ENCODE data around the gene UNC5C. TPM values are rescaled to one million over a fixed set of nuclear protein-coding genes. Genes with fewer than 3 reads are reported as not detected.

UNC5C gene
- total RNA-seq, 4 donors from 2014 or later: 0.44 to 0.68 (median 0.61) TPM

GRCh38 chr4:95129031-95129430, 419.7 kb downstream of the UNC5C start:
- TF ChIP-seq CTCF (IDR thresholded peaks at IDR 0.05; ENCODE audit: low read depth): no peak

GRCh38 chr4:95124906-95125504, 423.8 kb downstream of the UNC5C start:
- TF ChIP-seq CTCF (IDR thresholded peaks at IDR 0.05; ENCODE audit: low read depth): no peak

GRCh38 chr4:95122001-95122400, 426.8 kb downstream of the UNC5C start:
- no peak for TF ChIP-seq CTCF (IDR thresholded peaks at IDR 0.05; ENCODE audit: low read depth)

- TF ChIP-seq CTCF (IDR thresholded peaks at IDR 0.05; ENCODE audit: low read depth): no peak
These were observed 428.3 kb downstream of the UNC5C start for GRCh38 chr4:95120456-95120855.

- TF ChIP-seq CTCF (IDR thresholded peaks at IDR 0.05; ENCODE audit: low read depth): no peak
These were observed 430.3 kb downstream of the UNC5C start for GRCh38 chr4:95118497-95118896.

- no peak for TF ChIP-seq CTCF (IDR thresholded peaks at IDR 0.05; ENCODE audit: low read depth)
These were observed 434.3 kb downstream of the UNC5C start for GRCh38 chr4:95114521-95114920.
